ENCODE data around the gene AP3S2.
"Not testable (repeated sequence)": the region's sequence is repeated elsewhere in the genome, so short reads cannot be mapped to it uniquely, and the experiment has no call there.

The AP3S2 gene

GRCh38 chr15:89869490-89869889, 24.3 kb downstream of the AP3S2 start:
- DNase-seq (ENCODE audit: extremely low read depth in 1 of 2, low read depth in 1 of 2) = not testable (repeated sequence)

DNA sequence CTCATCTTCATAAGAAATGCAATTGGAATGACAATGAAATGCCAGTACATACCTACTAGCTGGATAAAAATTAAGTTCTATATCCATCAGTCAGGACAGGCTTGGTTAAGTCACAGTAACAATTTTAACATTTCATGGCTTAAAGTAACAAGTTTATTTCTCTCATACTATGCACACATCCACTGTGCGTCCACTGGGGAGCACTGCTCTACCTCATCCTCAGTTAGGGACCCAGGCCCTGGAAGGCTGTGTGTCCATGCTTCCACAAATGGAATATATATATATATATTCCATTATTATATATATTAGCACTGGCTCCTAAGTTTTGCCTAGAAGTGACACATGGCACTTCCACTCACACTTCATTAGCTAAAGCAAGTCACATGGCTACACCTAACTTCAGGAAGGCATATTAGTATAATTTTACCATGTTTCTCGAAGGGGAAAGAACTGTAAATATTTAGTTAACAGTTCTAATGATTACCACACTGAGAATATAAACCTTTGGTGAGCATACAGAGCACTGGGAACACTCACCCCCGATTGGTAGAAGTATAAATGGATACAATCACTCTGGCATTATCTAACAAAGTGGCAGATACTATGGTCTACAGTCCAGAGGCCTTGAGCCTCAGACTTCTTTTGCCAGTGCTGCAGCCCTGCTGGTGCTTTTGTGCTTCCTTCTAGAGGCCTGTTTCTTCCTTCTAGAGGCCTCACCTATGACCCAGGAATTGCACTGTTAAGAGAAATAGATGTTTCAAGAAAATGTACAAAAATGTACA, 28.6 kb downstream of the AP3S2 start:
- no peak for DNase-seq (ENCODE audit: extremely low read depth in 1 of 2, low read depth in 1 of 2)

GRCh38 chr15:89863918-89864317, 29.9 kb downstream of the AP3S2 start:
- DNase-seq (ENCODE audit: extremely low read depth in 1 of 2, low read depth in 1 of 2) = no peak

DNA sequence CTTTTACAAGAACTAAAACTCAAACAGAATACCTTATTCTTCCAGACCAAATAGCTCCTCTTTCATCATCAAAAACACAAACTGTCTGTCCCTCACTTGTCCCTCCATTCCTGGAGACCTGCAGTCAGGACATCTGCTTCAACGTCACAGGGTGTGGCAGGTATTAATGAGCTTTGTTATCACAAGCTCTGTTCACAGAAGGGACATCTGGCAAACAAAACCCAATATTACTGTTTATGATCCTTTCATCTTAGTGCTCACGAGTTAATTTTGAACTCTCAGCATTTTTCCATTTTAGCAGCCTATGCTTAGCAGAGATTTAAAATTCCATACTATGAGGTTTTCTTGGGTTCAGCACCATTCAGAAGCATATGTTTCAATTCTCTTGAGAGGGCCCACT, 32.9 kb downstream of the AP3S2 start:
- DNase-seq (ENCODE audit: extremely low read depth in 1 of 2, low read depth in 1 of 2) = no peak

GRCh38 chr15:89860431-89860830, 33.4 kb downstream of the AP3S2 start:
- no peak for DNase-seq (ENCODE audit: extremely low read depth in 1 of 2, low read depth in 1 of 2)

DNA sequence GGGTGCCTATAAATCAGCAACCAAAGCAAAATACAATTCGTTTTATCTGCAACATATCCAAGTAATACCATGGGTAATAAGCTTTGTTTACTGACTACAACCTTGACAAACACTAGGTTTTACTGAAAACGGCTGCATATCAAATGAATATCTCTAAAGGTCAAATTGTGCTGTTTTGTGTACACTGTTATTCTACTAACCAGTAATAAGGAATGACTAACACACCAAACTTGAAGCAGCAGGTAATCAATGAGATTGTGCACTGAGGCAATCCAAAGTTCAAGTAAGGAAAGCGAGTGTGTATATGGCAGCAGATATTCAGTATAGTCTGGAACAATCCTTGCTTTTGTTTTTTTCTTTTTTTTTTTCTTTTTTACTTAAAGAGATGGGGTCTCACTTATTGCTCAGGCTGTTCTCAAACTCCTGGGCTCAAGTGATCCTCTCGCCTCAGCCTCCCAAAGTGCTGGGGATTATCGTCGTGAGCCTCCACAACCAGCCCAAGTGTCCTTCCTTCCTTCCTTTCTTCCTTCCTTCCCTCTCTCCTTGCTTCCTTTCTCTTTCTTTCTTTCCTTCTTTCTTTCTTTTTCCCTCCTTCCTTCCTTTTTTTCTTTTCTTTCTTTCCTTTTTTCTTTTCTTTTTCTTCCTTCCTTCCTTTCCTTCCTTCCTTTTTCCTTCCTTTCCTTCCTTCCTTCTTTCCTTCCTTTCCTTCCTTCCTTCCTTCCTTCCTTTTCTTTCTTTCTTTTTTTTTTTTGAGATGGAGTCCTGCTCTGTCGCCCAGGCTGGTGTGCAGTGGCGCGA, 34.9 kb downstream of the AP3S2 start:
- no peak for DNase-seq (ENCODE audit: extremely low read depth in 1 of 2, low read depth in 1 of 2)

DNA sequence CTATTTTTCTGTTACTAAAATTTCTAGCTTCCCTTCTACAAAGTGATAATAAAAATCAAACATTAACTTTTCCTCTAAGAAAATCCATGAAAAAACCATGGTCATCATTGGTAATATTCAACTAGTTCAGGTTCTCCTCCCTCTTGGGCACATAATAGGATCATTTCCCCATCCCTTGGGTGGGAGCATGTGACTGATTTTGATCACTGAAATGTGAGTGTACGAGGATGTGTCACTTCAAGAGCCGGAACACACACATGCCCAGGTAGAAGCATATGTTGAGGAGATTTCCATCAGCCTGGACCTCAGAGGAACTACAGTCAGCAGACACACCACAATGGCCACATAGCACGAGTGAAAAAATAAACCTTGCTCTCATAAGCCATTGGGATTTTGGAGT, 36.1 kb downstream of the AP3S2 start:
- DNase-seq (ENCODE audit: extremely low read depth in 1 of 2, low read depth in 1 of 2) = no peak

DNA sequence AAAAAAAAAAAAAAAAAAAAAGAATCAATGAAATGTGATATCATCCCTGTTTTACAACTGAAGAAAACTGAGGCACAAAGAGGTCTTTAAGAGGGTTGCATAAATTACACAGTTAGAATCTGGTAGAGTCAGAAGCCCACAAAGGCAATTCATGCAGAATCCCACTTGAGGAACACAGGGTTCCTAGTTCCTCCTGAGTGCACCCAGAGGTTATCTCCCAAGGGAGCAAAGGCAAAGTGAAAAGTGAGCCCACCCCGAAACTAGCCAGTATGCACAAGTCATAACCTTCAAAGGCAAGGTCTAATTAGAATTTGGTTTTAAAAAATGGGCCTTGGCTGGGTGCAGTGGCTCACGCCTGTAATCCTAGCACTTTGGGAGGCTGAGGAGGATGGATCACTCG, 37.8 kb downstream of the AP3S2 start:
- DNase-seq (ENCODE audit: extremely low read depth in 1 of 2, low read depth in 1 of 2) = no peak

DNA sequence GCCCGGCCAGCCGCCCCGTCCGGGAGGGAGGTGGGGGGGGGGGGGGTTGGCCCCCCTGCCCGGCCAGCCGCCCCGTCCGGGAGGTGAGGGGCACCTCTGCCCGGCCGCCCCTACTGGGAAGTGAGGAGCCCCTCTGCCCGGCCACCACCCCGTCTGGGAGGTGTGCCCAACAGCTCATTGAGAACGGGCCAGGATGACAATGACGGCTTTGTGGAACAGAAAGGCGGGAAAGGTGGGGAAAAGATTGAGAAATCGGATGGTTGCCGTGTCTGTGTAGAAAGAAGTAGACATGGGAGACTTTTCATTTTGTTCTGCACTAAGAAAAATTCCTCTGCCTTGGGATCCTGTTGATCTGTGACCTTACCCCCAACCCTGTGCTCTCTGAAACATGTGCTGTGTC, 38.9 kb downstream of the AP3S2 start:
- not testable (repeated sequence) for DNase-seq (ENCODE audit: extremely low read depth in 1 of 2, low read depth in 1 of 2)

DNA sequence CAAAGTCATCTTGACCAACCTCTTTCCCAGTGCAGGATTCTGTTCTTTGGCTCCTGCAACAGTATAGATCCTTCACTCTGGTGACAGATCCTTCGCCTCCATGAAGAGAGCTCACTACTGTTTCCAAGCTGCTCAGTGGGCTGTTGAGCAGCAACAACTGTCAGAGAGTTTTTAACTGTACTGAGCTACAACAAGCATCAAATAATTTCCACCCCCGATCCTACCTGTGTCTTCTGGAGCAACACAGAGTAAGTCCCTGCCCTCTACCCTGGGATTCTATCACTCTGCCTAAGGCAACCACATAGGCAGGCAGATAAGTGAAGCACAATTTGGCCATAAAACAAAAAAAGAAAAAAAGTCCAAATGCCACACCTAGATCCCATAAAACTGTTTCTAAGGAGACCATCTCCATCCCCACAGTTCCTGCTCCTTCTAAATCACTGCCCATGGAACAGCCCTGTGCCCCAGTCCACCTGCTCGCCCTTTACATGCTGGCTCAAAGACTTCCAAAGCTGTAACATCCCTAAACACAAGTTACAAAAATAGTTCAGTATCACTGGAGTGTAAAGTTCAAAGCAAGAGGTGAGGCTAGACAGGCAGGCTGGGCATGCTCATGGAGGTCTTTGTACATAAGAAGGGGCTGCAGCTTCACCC, 41.3 kb downstream of the AP3S2 start:
- no peak for DNase-seq (ENCODE audit: extremely low read depth in 1 of 2, low read depth in 1 of 2)

DNA sequence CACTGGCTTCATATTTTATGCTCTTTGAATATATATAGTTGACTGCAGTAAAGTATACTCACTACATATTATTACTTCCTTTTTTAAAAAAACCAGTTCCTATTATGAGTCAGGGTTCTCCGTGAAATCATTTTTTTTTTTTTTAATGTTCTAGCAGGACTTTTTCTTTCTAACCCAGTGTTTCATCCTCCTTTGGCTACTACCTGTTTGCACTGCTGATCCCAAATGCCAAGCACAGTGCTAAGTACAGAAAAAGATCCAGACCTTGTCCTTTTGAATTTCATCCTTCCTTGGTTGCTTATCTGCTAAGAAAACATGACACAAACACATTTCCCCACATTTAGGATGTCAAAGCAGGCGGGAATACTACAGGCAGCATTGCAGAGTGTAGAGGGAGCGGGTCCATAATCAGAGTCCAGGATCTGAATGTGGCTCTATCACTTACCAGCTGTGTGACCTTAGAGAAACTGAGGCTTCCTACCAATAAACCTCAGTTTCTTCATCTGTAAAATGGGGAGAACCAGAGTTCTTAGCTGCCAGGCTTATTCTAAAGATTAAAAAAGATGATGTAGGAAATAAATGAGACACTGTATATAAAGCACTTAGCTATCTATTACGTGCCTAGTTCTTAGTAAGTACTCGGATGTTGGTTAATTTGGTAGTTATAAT, 42.0 kb downstream of the AP3S2 start:
- no peak for DNase-seq (ENCODE audit: extremely low read depth in 1 of 2, low read depth in 1 of 2)

DNA sequence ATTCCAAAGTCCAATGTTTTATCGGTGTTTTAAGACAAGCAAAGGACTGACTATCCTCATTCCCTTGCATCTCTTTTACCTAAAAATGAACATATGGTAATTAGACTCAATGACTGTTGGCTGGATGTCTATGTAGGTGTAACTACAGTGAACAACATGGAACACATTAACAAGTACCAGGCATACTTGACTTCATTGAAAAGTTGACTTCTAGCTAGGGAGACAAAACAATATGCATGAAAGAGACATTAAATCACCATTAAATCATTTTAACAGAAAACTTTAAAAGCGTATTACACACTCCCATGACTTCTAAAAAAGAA, 44.9 kb downstream of the AP3S2 start:
- DNase-seq (ENCODE audit: extremely low read depth in 1 of 2, low read depth in 1 of 2) = no peak

DNA sequence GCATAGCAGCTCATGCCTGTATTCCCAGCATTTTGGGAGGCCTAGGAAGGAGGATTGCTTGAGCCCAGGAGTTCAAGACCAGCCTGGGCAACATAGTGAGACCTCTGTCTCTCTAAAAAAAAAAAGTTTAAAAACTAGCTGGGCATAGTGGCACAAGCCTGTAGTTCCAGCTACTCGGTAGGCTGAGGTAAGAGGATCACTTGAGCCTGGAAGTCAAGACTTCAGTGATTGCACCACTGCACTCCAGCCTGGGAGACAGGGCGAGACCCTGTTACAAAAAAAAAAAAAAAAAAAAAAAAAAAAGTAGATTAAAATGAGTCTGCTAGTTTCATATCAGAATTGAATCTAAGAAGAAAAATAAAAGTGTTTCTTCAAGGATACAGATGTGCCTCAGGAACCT, 46.7 kb downstream of the AP3S2 start:
- no peak for DNase-seq (ENCODE audit: extremely low read depth in 1 of 2, low read depth in 1 of 2)

GRCh38 chr15:89845305-89845893, 48.4 kb downstream of the AP3S2 start:
- DNase-seq (ENCODE audit: extremely low read depth in 1 of 2, low read depth in 1 of 2) = no peak

- DNase-seq (ENCODE audit: extremely low read depth in 1 of 2, low read depth in 1 of 2) = no peak
Measured at GRCh38 chr15:89841962-89842361, 51.8 kb downstream of the AP3S2 start.

DNA sequence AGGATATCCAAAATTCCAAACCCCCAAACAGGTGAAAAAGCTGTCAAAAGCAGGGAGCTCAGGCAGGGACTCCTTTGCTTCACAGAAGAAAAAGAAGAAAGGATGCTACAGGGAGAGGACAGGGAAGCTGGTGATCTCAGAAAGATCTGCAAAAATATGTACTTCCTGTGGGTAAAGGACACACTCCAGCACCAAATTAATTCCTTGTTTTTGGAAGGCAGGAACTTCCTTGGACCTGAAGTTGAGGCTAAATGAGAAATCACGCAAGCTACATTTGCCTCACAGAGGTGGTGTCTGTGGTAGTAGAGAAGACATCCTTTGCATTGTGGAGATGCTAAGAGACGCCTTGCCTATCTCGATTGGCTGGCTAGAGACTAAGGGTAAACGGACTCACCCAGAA, 52.5 kb downstream of the AP3S2 start:
- no peak for DNase-seq (ENCODE audit: extremely low read depth in 1 of 2, low read depth in 1 of 2)

DNA sequence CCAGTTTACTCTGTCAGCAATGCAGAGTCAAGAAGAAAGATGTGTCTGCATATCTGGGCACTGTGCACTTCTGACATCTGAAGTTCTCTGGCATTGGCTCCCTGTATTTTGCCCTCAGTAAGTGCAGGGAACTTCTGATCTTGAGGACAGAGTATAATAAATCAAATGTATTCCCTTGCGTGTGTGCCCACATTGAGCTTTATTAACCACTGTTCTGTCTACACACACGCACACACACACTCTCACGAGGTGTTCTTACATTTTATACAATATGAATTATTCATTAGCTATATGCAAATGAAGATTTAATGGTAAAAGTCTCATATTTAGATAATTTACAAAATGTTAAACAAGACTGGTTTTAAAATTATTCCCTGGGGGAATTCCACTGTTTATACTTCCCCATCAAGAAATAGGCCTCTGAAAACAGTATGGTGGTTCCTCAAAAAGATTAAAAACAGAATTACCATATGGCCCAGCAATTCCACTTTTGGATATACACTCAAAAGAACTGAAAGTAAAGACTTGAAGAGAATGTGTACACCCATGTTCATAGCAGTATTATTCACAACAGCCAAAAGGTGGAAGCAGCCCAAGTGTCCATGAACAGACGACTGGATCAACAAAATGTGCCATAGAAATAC, 54.5 kb downstream of the AP3S2 start:
- no peak for DNase-seq (ENCODE audit: extremely low read depth in 1 of 2, low read depth in 1 of 2)

DNA sequence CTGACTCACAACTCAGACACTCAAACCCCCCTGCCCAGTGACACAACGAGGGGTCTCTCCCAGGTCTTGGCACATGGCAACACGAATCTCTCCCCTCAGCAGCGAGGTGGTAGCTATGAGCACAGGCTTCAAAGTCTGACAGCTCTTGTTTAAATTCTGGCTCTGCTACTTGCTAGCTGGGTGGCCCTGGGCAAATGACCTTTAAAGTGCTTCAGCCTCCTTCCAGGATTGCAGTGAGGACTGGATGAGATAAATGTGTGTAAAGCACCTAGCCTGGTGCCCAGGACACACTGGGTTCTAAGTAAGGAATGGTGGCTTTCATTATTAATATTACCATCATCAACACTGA, 56.0 kb downstream of the AP3S2 start:
- no peak for DNase-seq (ENCODE audit: extremely low read depth in 1 of 2, low read depth in 1 of 2)

DNA sequence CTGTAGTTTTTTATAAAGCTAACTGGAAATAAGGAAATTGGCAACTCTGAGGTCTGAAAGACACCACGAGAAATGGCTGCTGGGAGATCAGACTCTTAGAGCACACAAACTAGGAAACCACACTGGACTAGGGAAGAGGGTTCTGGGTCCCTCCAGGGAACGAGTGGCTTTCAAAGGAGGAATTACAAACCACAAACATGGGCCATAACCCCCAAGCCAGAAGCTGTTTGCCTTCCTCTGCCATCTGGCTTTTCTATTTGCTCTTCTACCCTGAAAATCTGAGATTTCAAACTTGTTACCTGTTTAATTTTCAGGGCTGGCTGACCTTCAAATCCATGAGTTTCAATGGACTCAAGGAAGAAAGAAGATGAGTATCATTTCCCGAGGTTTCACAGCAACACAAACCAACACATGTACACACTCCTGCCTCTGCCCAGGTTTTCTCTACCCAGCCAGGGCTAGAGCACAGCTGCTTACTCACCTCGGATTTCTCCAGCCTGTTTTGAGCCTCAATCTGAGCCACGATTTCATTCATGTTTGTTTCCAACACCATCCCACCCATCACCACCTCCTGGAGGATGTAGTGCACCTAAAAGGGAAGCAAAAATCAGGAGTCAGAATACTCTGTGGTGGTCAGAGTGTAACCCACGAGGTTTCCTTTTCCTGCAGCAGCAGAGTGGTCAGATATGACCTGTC, 56.5 kb downstream of the AP3S2 start:
- no peak for DNase-seq (ENCODE audit: extremely low read depth in 1 of 2, low read depth in 1 of 2)

Data from activated CD8-positive, alpha-beta memory T cell treated with anti-CD3 and anti-CD28 coated beads for 1 hour (primary cell).